Measurements from ENCODE around the gene GCG.

The GCG gene

DNA sequence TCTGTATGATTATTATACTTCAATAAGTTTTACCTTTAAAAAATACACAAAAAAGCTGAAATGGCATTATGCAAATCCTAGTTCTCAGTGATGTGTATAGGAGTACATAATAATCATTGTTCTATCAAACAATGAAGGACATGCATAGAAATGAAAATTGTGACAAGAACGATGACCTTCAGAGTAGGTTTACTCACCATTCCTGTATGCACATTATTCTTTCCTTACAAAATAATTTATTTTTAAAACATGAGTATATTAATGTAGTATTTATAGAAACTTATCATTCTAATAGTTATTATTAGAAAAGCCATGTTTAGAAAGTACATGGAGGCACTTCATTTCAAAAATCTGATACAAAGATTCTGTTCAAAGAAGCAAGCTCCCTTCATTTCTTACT is 45.3 kb downstream of the GCG start:
- Histone ChIP-seq H3K27ac (no peak overlapping the region), H3K4me3 (no peak overlapping the region)
- TF ChIP-seq, protein P1, sequence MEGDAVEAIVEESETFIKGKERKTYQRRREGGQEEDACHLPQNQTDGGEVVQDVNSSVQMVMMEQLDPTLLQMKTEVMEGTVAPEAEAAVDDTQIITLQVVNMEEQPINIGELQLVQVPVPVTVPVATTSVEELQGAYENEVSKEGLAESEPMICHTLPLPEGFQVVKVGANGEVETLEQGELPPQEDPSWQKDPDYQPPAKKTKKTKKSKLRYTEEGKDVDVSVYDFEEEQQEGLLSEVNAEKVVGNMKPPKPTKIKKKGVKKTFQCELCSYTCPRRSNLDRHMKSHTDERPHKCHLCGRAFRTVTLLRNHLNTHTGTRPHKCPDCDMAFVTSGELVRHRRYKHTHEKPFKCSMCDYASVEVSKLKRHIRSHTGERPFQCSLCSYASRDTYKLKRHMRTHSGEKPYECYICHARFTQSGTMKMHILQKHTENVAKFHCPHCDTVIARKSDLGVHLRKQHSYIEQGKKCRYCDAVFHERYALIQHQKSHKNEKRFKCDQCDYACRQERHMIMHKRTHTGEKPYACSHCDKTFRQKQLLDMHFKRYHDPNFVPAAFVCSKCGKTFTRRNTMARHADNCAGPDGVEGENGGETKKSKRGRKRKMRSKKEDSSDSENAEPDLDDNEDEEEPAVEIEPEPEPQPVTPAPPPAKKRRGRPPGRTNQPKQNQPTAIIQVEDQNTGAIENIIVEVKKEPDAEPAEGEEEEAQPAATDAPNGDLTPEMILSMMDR (IDR thresholded peaks at IDR 0.05) = no peak
- no peak for DNase-seq (ENCODE audit: low spot score)

DNA sequence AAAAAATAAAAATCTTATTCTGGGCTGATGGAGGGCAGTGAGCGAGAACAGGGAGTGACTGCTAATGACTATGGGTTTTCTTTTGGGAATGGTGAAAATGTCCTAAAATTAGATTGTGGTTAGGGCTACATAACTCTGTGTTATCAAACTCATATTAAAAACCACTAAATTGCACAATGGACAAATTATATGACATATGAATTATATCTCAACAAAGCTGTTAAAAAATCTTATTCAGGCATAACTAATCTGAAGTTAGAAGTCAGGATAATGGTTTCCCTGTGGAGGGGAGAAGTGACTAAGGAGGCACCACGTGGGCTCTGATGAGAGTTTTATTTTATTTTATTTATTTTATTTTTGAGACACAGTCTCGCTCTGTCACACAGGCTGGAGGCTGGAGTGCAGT is 45.9 kb downstream of the GCG start:
- no peak for DNase-seq (ENCODE audit: low spot score)
- TF ChIP-seq, protein P1 (IDR thresholded peaks at IDR 0.05) = no peak
- Histone ChIP-seq H3K27ac (no peak overlapping the region), H3K4me3 (no peak overlapping the region)

DNA sequence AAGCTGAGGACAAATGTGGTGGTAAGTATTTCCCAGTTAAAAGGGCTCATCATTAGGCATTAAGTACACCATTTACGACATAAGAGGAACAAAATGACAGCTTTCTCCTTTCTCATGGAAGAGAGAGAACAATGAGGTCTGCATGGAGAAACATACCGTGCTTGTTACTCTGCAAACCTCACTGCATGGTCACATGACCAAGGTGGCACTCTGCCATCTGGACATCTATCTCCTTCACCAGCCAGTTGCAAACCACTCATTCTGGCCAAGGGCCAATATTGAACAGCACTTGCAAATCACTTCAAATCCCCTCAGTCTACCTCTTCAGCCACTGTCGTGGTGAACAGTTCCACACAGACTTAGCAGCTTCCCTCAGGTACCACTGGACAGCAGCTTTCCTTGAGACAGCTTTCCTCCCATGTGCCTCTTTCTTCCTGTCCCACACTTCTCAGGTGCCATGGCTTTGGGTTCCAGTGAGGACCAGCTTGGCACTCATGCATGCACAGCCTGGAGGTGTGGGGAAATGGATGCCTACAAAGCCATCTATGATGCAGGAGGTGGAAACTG is 48.5 kb downstream of the GCG start:
- no peak overlapping the region for H3K27ac ChIP-seq
- no peak overlapping the region for H3K4me3 ChIP-seq
- no peak for DNase-seq (ENCODE audit: low spot score)
- TF ChIP-seq, protein P1 (IDR thresholded peaks at IDR 0.05) = no peak

DNA sequence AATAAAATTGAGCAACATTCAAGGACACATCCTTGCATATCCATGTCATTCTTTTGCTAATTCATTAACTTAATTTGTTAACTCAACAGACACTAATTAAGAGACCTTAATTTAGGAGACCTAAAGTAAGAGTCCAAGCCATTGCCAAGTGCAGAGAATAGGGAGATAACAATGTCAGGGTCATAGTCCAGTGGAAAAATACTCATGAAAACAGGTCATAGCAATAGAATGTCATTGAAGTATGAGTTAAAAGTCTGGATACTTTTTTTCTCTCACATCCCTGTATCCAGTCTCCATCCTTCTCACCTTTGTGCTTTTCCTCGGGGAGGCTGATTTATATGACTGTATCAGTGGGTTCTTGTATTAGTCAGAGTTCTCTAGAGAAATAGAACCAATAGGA is 51.5 kb downstream of the GCG start:
- no peak overlapping the region for H3K4me3 ChIP-seq
- TF ChIP-seq, protein P1 (IDR thresholded peaks at IDR 0.05) = no peak
- H3K27ac ChIP-seq = no peak overlapping the region
- no peak for DNase-seq (ENCODE audit: low spot score)

DNA sequence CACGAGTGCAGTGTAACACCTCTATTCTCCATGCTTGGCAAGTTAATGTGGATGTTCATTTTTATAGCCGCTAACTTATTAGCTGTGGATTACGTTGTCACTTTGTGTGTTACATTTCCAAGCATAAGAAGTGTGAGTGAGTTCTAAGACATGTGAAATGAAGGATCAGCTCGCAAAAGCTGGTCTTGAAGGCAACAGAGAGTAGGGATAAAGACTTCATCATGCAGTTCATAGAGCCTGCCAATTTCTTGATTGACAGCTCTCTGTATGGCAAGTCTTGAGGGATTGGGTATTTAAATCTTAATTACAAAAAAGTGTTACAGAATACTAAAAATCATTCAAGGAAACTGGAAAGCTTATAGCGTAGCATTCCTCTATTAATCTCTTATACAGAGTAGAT is 52.2 kb downstream of the GCG start:
- no peak overlapping the region for H3K4me3 ChIP-seq
- no peak overlapping the region for H3K27ac ChIP-seq
- DNase-seq (ENCODE audit: low spot score) = no peak
- TF ChIP-seq, protein P1 (IDR thresholded peaks at IDR 0.05) = no peak

Measured in coronary artery (tissue), 2 donors.